Activated CD8-positive, alpha-beta T cell treated with anti-CD3 and anti-CD28 coated beads for 36 hours (primary cell): ENCODE measurements around the gene CAB39L. TPM values are rescaled to one million over a fixed set of nuclear protein-coding genes. Genes with fewer than 3 reads are reported as not detected.

Experiments used
- ATAC-seq: fragments of 200-7000 bp; cut with Tn5 transposase; one replicate; pipeline ENCODE4 v1.10.0; 2021; ENCODE audit warnings: mild to moderate bottlenecking, moderate library complexity
- CTCF ChIA-PET: fragments of 350-600 bp; sonication (Branson Sonifier 250); formaldehyde crosslinking; loops from one replicate; lab custom pipeline; 2021; ENCODE audit warnings: antibody characterized with exemption; lab: Charles Lee
- POLR2A ChIA-PET: fragments of 350-600 bp; sonication (Branson Sonifier 250); formaldehyde crosslinking; loops from one replicate; lab custom pipeline; 2021; ENCODE audit warnings: antibody characterized with exemption; lab: Charles Lee
- DNase-seq: peaks from one replicate; pipeline ENCODE4 v3.0.0-alpha.2; 2020
- H3K27ac Mint-ChIP-seq: one replicate; pipeline ENCODE4 v1.8.0; 2021; ENCODE audit warnings: mild to moderate bottlenecking, mixed read lengths
- H3K27me3 Mint-ChIP-seq: one replicate; pipeline ENCODE4 v1.8.0; 2021; ENCODE audit warnings: mixed read lengths
- H3K36me3 Mint-ChIP-seq: one replicate; pipeline ENCODE4 v1.8.0; 2021; ENCODE audit warnings: low read depth, mixed read lengths
- H3K4me1 Mint-ChIP-seq: one replicate; pipeline ENCODE4 v1.8.0; 2021; ENCODE audit warnings: low read depth, mixed read lengths
- H3K4me3 Mint-ChIP-seq: one replicate; pipeline ENCODE4 v1.8.0; 2021; ENCODE audit warnings: mild to moderate bottlenecking, moderate library complexity, mixed read lengths
- H3K9me3 Mint-ChIP-seq: one replicate; pipeline ENCODE4 v1.8.0; 2021; ENCODE audit warnings: mixed read lengths
- CTCF ChIP-seq: fragments of 200-600 bp; IDR thresholded peaks from one replicate; pipeline ENCODE4 v1.8.0; 2022; ENCODE audit warnings: antibody characterized with exemption, mild to moderate bottlenecking
- intact Hi-C: fragments of 100-400 bp; cut with micrococcal nuclease; formaldehyde crosslinking; loops from one replicate; pipeline ENCODE4 v1.10.0; 2022
- total RNA-seq, 2 experiments: library from RNA; stranded (reverse); gene quantifications; one replicate each; pipeline ENCODE4 v1.2.3, GENCODE V29; 2021

The CAB39L gene
- total RNA-seq, 2 experiments from 2014 or later = 2.6 to 3.1 TPM

- POLR2A ChIA-PET = no interaction called here
- H3K9me3 Mint-ChIP-seq = no peaks in the 10 kb centered on the region
- TF ChIP-seq CTCF = no peak
- CTCF ChIA-PET = no interaction called here
- intact Hi-C loops = no loop called here
- peaks cover 6% of the 10 kb centered on the region for H3K4me1 Mint-ChIP-seq
- ATAC-seq = no peak
- H3K36me3 Mint-ChIP-seq = no peaks in the 10 kb centered on the region
- H3K4me3 Mint-ChIP-seq = no peak overlapping the region
- no peak overlapping the region for H3K27ac Mint-ChIP-seq
- no peaks in the 10 kb centered on the region for H3K27me3 Mint-ChIP-seq
- no peak for DNase-seq
These were observed 96.0 kb downstream of the CAB39L start for GRCh38 chr13:49347650-49348385.

GRCh38 chr13:49346460-49346859, 97.4 kb downstream of the CAB39L start:
- intact Hi-C loops = no loop called here
- no peaks in the 10 kb centered on the region for H3K36me3 Mint-ChIP-seq
- ChIA-PET POLR2A (no interaction called here), CTCF (no interaction called here)
- H3K27ac Mint-ChIP-seq = no peak overlapping the region
- no peaks in the 10 kb centered on the region for H3K9me3 Mint-ChIP-seq
- no peak for ATAC-seq
- H3K4me3 Mint-ChIP-seq = no peak overlapping the region
- H3K4me1 Mint-ChIP-seq = peaks cover 3% of the 10 kb centered on the region
- DNase-seq = no peak
- no peaks in the 10 kb centered on the region for H3K27me3 Mint-ChIP-seq
- TF ChIP-seq CTCF = no peak

- no peaks in the 10 kb centered on the region for H3K27me3 Mint-ChIP-seq
- no peak for TF ChIP-seq CTCF
- no peak overlapping the region for H3K27ac Mint-ChIP-seq
- no peaks in the 10 kb centered on the region for H3K36me3 Mint-ChIP-seq
- ChIA-PET CTCF (interaction anchor here (0.7 kb wide), 1 partner anchor 12 kb away, joined by 4 read pairs; no protein-coding TSS in a partner anchor), POLR2A (no interaction called here)
- no peak overlapping the region for H3K4me3 Mint-ChIP-seq
- ATAC-seq (no peak), DNase-seq (no peak)
- H3K4me1 Mint-ChIP-seq = peaks cover 2% of the 10 kb centered on the region
- intact Hi-C loops = no loop called here
- H3K9me3 Mint-ChIP-seq = no peaks in the 10 kb centered on the region
These were observed 100.1 kb downstream of the CAB39L start for GRCh38 chr13:49343731-49344130.

GRCh38 chr13:49343255-49343654, 100.6 kb downstream of the CAB39L start:
- no peak for TF ChIP-seq CTCF
- no peak overlapping the region for H3K4me3 Mint-ChIP-seq
- no peak overlapping the region for H3K27ac Mint-ChIP-seq
- intact Hi-C loops = no loop called here
- CTCF ChIA-PET = no interaction called here
- no peaks in the 10 kb centered on the region for H3K9me3 Mint-ChIP-seq
- H3K4me1 Mint-ChIP-seq = peaks cover 2% of the 10 kb centered on the region
- no peak for ATAC-seq
- H3K36me3 Mint-ChIP-seq = no peaks in the 10 kb centered on the region
- DNase-seq = no peak
- POLR2A ChIA-PET = no interaction called here
- H3K27me3 Mint-ChIP-seq = no peaks in the 10 kb centered on the region

GRCh38 chr13:49342454-49342853, 101.4 kb downstream of the CAB39L start:
- Mint-ChIP-seq H3K4me3 (no peak overlapping the region), H3K27ac (no peak overlapping the region), H3K27me3 (no peaks in the 10 kb centered on the region), H3K4me1 (peaks cover 2% of the 10 kb centered on the region), H3K36me3 (no peaks in the 10 kb centered on the region), H3K9me3 (no peaks in the 10 kb centered on the region)
- CTCF ChIA-PET = no interaction called here
- ATAC-seq = no peak
- intact Hi-C loops = no loop called here
- POLR2A ChIA-PET = no interaction called here
- no peak for TF ChIP-seq CTCF
- DNase-seq = no peak
